ENCODE results near the gene CD3E. TPM values are rescaled to one million over a fixed set of nuclear protein-coding genes. Genes with fewer than 3 reads are reported as not detected.

The CD3E gene
- total RNA-seq, 1 experiment from 2014 or later, result not detected

DNA sequence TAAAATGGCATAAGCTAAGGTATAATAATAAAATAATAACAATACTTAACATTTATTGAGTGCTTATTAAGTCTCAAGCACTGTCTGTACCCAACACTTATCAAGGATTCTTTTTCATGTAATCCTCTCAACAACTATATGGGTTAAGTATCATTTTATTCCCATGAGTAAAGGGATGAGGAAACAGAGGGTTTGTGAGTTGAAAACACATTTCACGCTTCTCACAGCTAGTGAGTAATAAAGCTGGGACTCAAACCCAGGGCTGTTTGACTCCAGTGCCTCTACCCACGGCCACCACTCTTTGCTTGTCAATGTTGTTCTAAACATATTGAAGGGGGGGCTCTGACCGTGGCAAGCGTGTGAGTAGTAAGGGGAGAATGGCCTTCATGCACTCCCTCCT, 8.7 kb downstream of the CD3E start:
- Histone ChIP-seq H2BK15ac (ENCODE audit: low read depth, low read length) (no peak overlapping the region), H3K4me1 (ENCODE audit: insufficient read depth, low read length) (peaks cover 6% of the 10 kb centered on the region; the same call in 1 of the 2 replicates), H3K56ac (ENCODE audit: insufficient read length, low read depth, low read length) (no peak overlapping the region), H4K8ac (replicated peaks; ENCODE audit: insufficient read length, low read depth, low read length) (no peak overlapping the region), H3K79me2 (ENCODE audit: insufficient read depth, low read length) (no peaks in the 10 kb centered on the region), H3K27me3 (ENCODE audit: insufficient read depth, low read length) (no peaks in the 10 kb centered on the region), H3K14ac (ENCODE audit: insufficient read depth, low read length) (no peak overlapping the region), H3K4me2 (ENCODE audit: insufficient read depth, insufficient read length, low read length) (no peak overlapping the region), H4K91ac (ENCODE audit: insufficient read length, low read depth, low read length) (no peak overlapping the region), H2BK5ac (ENCODE audit: insufficient read length, low read length) (no peak overlapping the region), H4K5ac (ENCODE audit: insufficient read length, low read depth, low read length) (no peak overlapping the region), H2AK5ac (ENCODE audit: insufficient read length, low read length) (no peak overlapping the region), H2AFZ (ENCODE audit: low read length) (no peak overlapping the region), H2BK120ac (ENCODE audit: low read depth, low read length, poor library complexity, severe bottlenecking) (no peak overlapping the region), H3K9ac (ENCODE audit: extremely low read depth, insufficient read length, low read length) (no peak overlapping the region), H4K20me1 (ENCODE audit: control insufficient read depth, insufficient read depth, insufficient read length) (no peaks in the 10 kb centered on the region), H3K4ac (ENCODE audit: low read depth, low read length) (no peak overlapping the region), H3K79me1 (ENCODE audit: insufficient read depth, low read depth, low read length, poor library complexity, severe bottlenecking) (no peaks in the 10 kb centered on the region), H2BK20ac (ENCODE audit: low read depth, low read length, poor library complexity, severe bottlenecking) (no peak overlapping the region), H3K23me2 (ENCODE audit: insufficient read length, low read depth, low read length, poor library complexity, severe bottlenecking) (peaks cover 9% of the 10 kb centered on the region), H3K23ac (ENCODE audit: insufficient read length, low read depth, low read length) (no peak overlapping the region), H3K9me3 (ENCODE audit: control insufficient read depth, low read depth, low read length) (no peaks in the 10 kb centered on the region), H3T11ph (ENCODE audit: low read length) (no peak overlapping the region), H3K27ac (ENCODE audit: insufficient read length, low read depth, low read length) (no peak overlapping the region), H2BK12ac (ENCODE audit: insufficient read length, low read depth, low read length) (no peak overlapping the region), H3K18ac (ENCODE audit: insufficient read length, low read depth, low read length) (no peak overlapping the region)
- H3K27ac Mint-ChIP-seq, result no peak overlapping the region
- H3K36me3 Mint-ChIP-seq (ENCODE audit: insufficient read depth in 1 of 3, low read depth in 3 of 3), result peaks cover 0 to 3% (median 2%) of the 10 kb centered on the region in 3 experiments; a peak in 2 of 7 replicates
- H3K4me1 Mint-ChIP-seq, result peaks cover 28 to 35% of the 10 kb centered on the region in 2 experiments
- DNase-seq, result no peak
- no peak overlapping the region for H3K4me3 Mint-ChIP-seq
- TF ChIP-seq, protein P1, sequence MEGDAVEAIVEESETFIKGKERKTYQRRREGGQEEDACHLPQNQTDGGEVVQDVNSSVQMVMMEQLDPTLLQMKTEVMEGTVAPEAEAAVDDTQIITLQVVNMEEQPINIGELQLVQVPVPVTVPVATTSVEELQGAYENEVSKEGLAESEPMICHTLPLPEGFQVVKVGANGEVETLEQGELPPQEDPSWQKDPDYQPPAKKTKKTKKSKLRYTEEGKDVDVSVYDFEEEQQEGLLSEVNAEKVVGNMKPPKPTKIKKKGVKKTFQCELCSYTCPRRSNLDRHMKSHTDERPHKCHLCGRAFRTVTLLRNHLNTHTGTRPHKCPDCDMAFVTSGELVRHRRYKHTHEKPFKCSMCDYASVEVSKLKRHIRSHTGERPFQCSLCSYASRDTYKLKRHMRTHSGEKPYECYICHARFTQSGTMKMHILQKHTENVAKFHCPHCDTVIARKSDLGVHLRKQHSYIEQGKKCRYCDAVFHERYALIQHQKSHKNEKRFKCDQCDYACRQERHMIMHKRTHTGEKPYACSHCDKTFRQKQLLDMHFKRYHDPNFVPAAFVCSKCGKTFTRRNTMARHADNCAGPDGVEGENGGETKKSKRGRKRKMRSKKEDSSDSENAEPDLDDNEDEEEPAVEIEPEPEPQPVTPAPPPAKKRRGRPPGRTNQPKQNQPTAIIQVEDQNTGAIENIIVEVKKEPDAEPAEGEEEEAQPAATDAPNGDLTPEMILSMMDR (conservative IDR thresholded peaks at IDR 0.05), result no peak
- peaks cover 0 to 3% of the 10 kb centered on the region in 2 experiments; a peak in 2 of 5 replicates for H3K9me3 Mint-ChIP-seq
- peaks cover 29% of the 10 kb centered on the region for H3K27me3 Mint-ChIP-seq (ENCODE audit: low read depth)
- WGBS (ENCODE audit: extremely low coverage, insufficient read length, low lambda C conversion rate), result no CpG with 5 or more reads among the region's 4 CpGs

Data from H9 (cell line).